ENCODE data around the gene CARS2.

- TF ChIP-seq CTCF (conservative IDR thresholded peaks at IDR 0.05; ENCODE audit: low read depth, low read length) (no peak), EZH2phosphoT487 (IDR thresholded peaks at IDR 0.05; ENCODE audit: borderline replicate concordance, low read length) (no peak)
Observed at GRCh38 chr13:110712081-110712848, 6.3 kb upstream of the CARS2 start.
